A549 (cell line): ENCODE data around the gene SMIM14. TPM values are rescaled to one million over a fixed set of nuclear protein-coding genes. Genes with fewer than 3 reads are reported as not detected.
A peak's percentile ranks its signal among the peaks of the same experiment; 100 is the strongest.

Experiments
- ATAC-seq, 2 experiments: fragments of 200-7000 bp in 1 of 2; fragments of >200 bp in 1 of 2; cut with Nextera tagmentation in 1 of 2; cut with Tn5 transposase in 1 of 2; 3 replicates each; pipeline versions ENCODE4 v1.8.0 to v1.9.1; 2018 to 2020; ENCODE audit warnings: mild to moderate bottlenecking in 1 of 2, moderate library complexity in 1 of 2
- CTCF ChIA-PET: fragments of 300-600 bp; sonication (Branson Sonifier 250); formaldehyde crosslinking; extraction: SDS; loops from one replicate; lab custom pipeline; 2021; ENCODE audit warnings: antibody characterized with exemption, inconsistent platforms; lab: Yijun Ruan, JAX
- POLR2A ChIA-PET: fragments of 350-600 bp; formaldehyde crosslinking; extraction: SDS; loops from one replicate; lab custom pipeline; 2021; ENCODE audit warnings: antibody characterized with exemption, inconsistent platforms; lab: Yijun Ruan, JAX
- DNase-seq, 2 experiments: peaks; one replicate each; pipeline versions ENCODE4 v3.0.0 to v3.0.0-alpha.2; 2011 to 2016; ENCODE audit warnings: low read depth in 1 of 2, low spot score in 1 of 2
- FAIRE-seq: peaks from 2 replicates; lab custom pipeline; 2011; peaks lifted over from hg19 to GRCh38; lab: Jason Lieb, UNC
- H3K27ac ChIP-seq, 2 experiments: fragments of >200 bp; sonication (Bioruptor Twin); formaldehyde crosslinking; 3 replicates each; pipeline ENCODE4 v1.5.1; 2016 to 2017
- H3K4me1 ChIP-seq: fragments of >200 bp; sonication (Bioruptor Twin); formaldehyde crosslinking; 3 replicates; pipeline ENCODE4 v1.6.1; 2016
- H3K4me2 ChIP-seq: fragments of >200 bp; sonication (Bioruptor Twin); formaldehyde crosslinking; 3 replicates; pipeline ENCODE4 v1.6.1; 2016
- H3K4me3 ChIP-seq: fragments of >200 bp; sonication (Bioruptor Twin); formaldehyde crosslinking; 3 replicates; pipeline ENCODE4 v1.5.1; 2016
- H3K9me3 ChIP-seq: fragments of >200 bp; sonication (Bioruptor Twin); formaldehyde crosslinking; 3 replicates; pipeline ENCODE4 v1.6.1; 2016
- ATOH8 ChIP-seq: fragments of 250-450 bp; sonication (Bioruptor Pico); IDR thresholded peaks from 2 replicates; pipeline ENCODE4 v1.5.0; 2020; ENCODE audit warnings: low read depth, mild to moderate bottlenecking, moderate library complexity
- BCL3 ChIP-seq: fragments of >200 bp; sonication (Bioruptor Twin); formaldehyde crosslinking; IDR thresholded peaks from 3 replicates; pipeline ENCODE4 v1.6.1; 2016
- BHLHE40 ChIP-seq: IDR thresholded peaks from 2 replicates; pipeline ENCODE4 v1.6.1; 2012; ENCODE audit warnings: low read depth, low read length, inconsistent platforms
- CBX2 ChIP-seq: fragments of 200-600 bp; sonication (generic); IDR thresholded peaks from 2 replicates; pipeline ENCODE4 v1.6.1; 2016; ENCODE audit warnings: low read depth, mild to moderate bottlenecking, borderline replicate concordance
- CBX8 ChIP-seq: fragments of 200-600 bp; sonication (generic); IDR thresholded peaks from 2 replicates; pipeline ENCODE4 v1.6.1; 2016
- CHD4 ChIP-seq: fragments of 200-600 bp; sonication (generic); IDR thresholded peaks from 2 replicates; pipeline ENCODE4 v1.6.1; 2016; ENCODE audit warnings: antibody characterized with exemption, mild to moderate bottlenecking, borderline replicate concordance
- E2F6 ChIP-seq: IDR thresholded peaks from 2 replicates; pipeline ENCODE4 v1.6.1; 2012; ENCODE audit warnings: low read depth, borderline replicate concordance
- EHF ChIP-seq: fragments of 250-450 bp; sonication (Bioruptor Pico); IDR thresholded peaks from 2 replicates; pipeline ENCODE4 v1.5.0; 2020; ENCODE audit warnings: mild to moderate bottlenecking
- EHMT2 ChIP-seq: fragments of 200-600 bp; sonication (generic); IDR thresholded peaks from 2 replicates; pipeline ENCODE4 v1.6.1; 2016; ENCODE audit warnings: antibody characterized with exemption, low read depth, mild to moderate bottlenecking, moderate library complexity
- ESRRA ChIP-seq: fragments of 150-350 bp; IDR thresholded peaks from 2 replicates; pipeline ENCODE4 v1.6.1; 2014; ENCODE audit warnings: mild to moderate bottlenecking, low read length, borderline replicate concordance
- FOSL2 ChIP-seq, 2 experiments: fragments of 450-650 bp in 1 of 2; fragments of >200 bp in 1 of 2; sonication (Bioruptor Twin) in 1 of 2; formaldehyde crosslinking; IDR thresholded peaks; 2 replicates each; pipeline versions ENCODE4 v1.5.0 to v1.6.1; 2016 to 2020; ENCODE audit warnings: mild to moderate bottlenecking in 1 of 2, moderate library complexity in 1 of 2
- FOXS1 ChIP-seq: fragments of 250-450 bp; sonication (Bioruptor Pico); IDR thresholded peaks from 2 replicates; pipeline ENCODE4 v1.5.0; 2020; ENCODE audit warnings: mild to moderate bottlenecking, moderate library complexity
- HDAC2 ChIP-seq: fragments of 200-600 bp; sonication (generic); IDR thresholded peaks from 2 replicates; pipeline ENCODE4 v1.6.1; 2016
- HEYL ChIP-seq: fragments of 250-450 bp; sonication (Bioruptor Pico); IDR thresholded peaks from 2 replicates; pipeline ENCODE4 v1.8.0; 2021; ENCODE audit warnings: mild to moderate bottlenecking, moderate library complexity
- HMGXB4 ChIP-seq: fragments of 250-450 bp; sonication (Bioruptor Pico); IDR thresholded peaks from 2 replicates; pipeline ENCODE4 v1.5.0; 2021; ENCODE audit warnings: mild to moderate bottlenecking, moderate library complexity, borderline replicate concordance
- HOXB13 ChIP-seq: fragments of 250-450 bp; sonication (Bioruptor Pico); IDR thresholded peaks from 2 replicates; pipeline ENCODE4 v1.5.0; 2020; ENCODE audit warnings: low read depth, mild to moderate bottlenecking, moderate library complexity
- HOXB5 ChIP-seq: fragments of 250-450 bp; sonication (Bioruptor Pico); IDR thresholded peaks from 2 replicates; pipeline ENCODE4 v1.5.0; 2020; ENCODE audit warnings: mild to moderate bottlenecking, moderate library complexity
- JUN ChIP-seq, 2 experiments: fragments of >200 bp; sonication (Bioruptor Twin); formaldehyde crosslinking; IDR thresholded peaks; 2 replicates in 1 of 2; 3 replicates in 1 of 2; pipeline ENCODE4 v1.6.1; 2016 to 2017
- JUNB ChIP-seq: fragments of >200 bp; sonication (Bioruptor Twin); formaldehyde crosslinking; IDR thresholded peaks from 2 replicates; pipeline ENCODE4 v1.6.1; 2016
- MAX ChIP-seq: IDR thresholded peaks from 2 replicates; pipeline ENCODE4 v1.6.1; 2012
- MAZ ChIP-seq: fragments of 150-350 bp; IDR thresholded peaks from 2 replicates; pipeline ENCODE4 v1.6.1; 2014; ENCODE audit warnings: antibody characterized with exemption, low read depth, low read length, borderline replicate concordance
- NPAS2 ChIP-seq: fragments of 250-450 bp; sonication (Bioruptor Pico); IDR thresholded peaks from 2 replicates; pipeline ENCODE4 v1.8.0; 2022; ENCODE audit warnings: mild to moderate bottlenecking, moderate library complexity, borderline replicate concordance
- PHF8 ChIP-seq: fragments of 200-600 bp; sonication (generic); IDR thresholded peaks from 2 replicates; pipeline ENCODE4 v1.6.1; 2016; ENCODE audit warnings: low read depth, mild to moderate bottlenecking, antibody characterized with exemption, moderate library complexity, borderline replicate concordance
- POLR2AphosphoS2 ChIP-seq: conservative IDR thresholded peaks from 2 replicates; pipeline ENCODE4 v1.6.1; 2012; ENCODE audit warnings: low read length, improper control_type of control experiment, inconsistent platforms
- RAD21 ChIP-seq, 2 experiments: fragments of >200 bp in 1 of 2; sonication (Bioruptor Twin) in 1 of 2; formaldehyde crosslinking in 1 of 2; IDR thresholded peaks in 1 of 2; conservative IDR thresholded peaks in 1 of 2; 2 replicates in 1 of 2; 3 replicates in 1 of 2; pipeline ENCODE4 v1.6.1; 2012 to 2018; ENCODE audit warnings: inconsistent platforms in 1 of 2
- RARB ChIP-seq: fragments of 250-450 bp; sonication (Bioruptor Pico); IDR thresholded peaks from 2 replicates; pipeline ENCODE4 v1.8.0; 2021; ENCODE audit warnings: mild to moderate bottlenecking, moderate library complexity
- RCOR1 ChIP-seq: fragments of 150-350 bp; IDR thresholded peaks from 2 replicates; pipeline ENCODE4 v1.6.1; 2014; ENCODE audit warnings: antibody characterized with exemption, low read length, low read depth
- RFX5 ChIP-seq: fragments of 450-650 bp; IDR thresholded peaks from 2 replicates; pipeline ENCODE4 v1.7.1; 2014; ENCODE audit warnings: antibody characterized with exemption, mild to moderate bottlenecking, moderate library complexity
- TP53 ChIP-seq: fragments of 250-450 bp; sonication (Bioruptor Pico); IDR thresholded peaks from 2 replicates; pipeline ENCODE4 v1.5.0; 2021; ENCODE audit warnings: mild to moderate bottlenecking, moderate library complexity
- USF2 ChIP-seq: fragments of 450-650 bp; IDR thresholded peaks from 2 replicates; pipeline ENCODE4 v1.6.1; 2014; ENCODE audit warnings: antibody characterized with exemption
- ZFP36 ChIP-seq: fragments of 450-650 bp; IDR thresholded peaks from 2 replicates; pipeline ENCODE4 v1.6.1; 2014; ENCODE audit warnings: borderline replicate concordance; ENCODE audit not compliant: partially characterized antibody
- ZNF302 ChIP-seq: fragments of 250-450 bp; sonication (Bioruptor Pico); IDR thresholded peaks from 2 replicates; pipeline ENCODE4 v1.9.0; 2021; ENCODE audit warnings: inconsistent platforms, mild to moderate bottlenecking, moderate library complexity
- WGBS: methylation state at CpG from one replicate; pipeline ENCODE4 v1.1.6; 2017; ENCODE audit errors: missing lambda C conversion rate; 5-methylcytosine and 5-hydroxymethylcytosine counted together
- polyA plus RNA-seq, 4 experiments: library from polyadenylated mRNA; depleted of rRNA in 3 of 4; stranded (reverse); fragments of >200 nt; fragmentation: RNase III in 1 of 4; extraction: RNeasy Plus Mini Kit Qiagen cat#74134 plus additional on column Dnase treatment in 1 of 4; gene quantifications; 2 replicates in 3 of 4; 3 replicates in 1 of 4; pipeline ENCODE4 v1.2.3, GENCODE V29; 2011 to 2017

SMIM14 gene
- polyA plus RNA-seq, 2 of the 4 experiments (the other 2 are of a cell fraction) = 20.5 to 81.3 TPM

- TF ChIP-seq HMGXB4 (no peak), HOXB13 (CRISPR knock-in tag) (no peak), CBX8 (no peak), EHMT2 (no peak), FOXS1 (no peak), CBX2 (no peak), HDAC2 (no peak), JUN (IDR thresholded peaks at IDR 0.05) (no peak), RAD21 (conservative IDR thresholded peaks at IDR 0.05 in 1 of 2, IDR thresholded peaks at IDR 0.05 in 1 of 2) (no peak), ATOH8 (CRISPR knock-in tag) (no peak), POLR2AphosphoS2 (no peak), HOXB5 (no peak), PHF8 (no peak)
These were observed 11.8 kb downstream of the SMIM14 start (continued) for GRCh38 chr4:39626913-39627312.

GRCh38 chr4:39626261-39626660 is 12.4 kb downstream of the SMIM14 start:
- CTCF ChIA-PET = interaction anchor here (1.0 to 1.3 kb wide), 2 partner anchors 11 to 158 kb away, joined by 3 to 4 read pairs; no protein-coding TSS in a partner anchor
- POLR2A ChIA-PET = interaction anchor here (6.1 kb wide), 1 partner anchor 13 kb away, joined by 27 read pairs; the partner anchor contains the start of gene SMIM14

GRCh38 chr4:39621582-39621981 is 17.1 kb downstream of the SMIM14 start:
- DNase-seq (peak in 1 of 2 experiments; percentile 90), FAIRE-seq (no peak), ATAC-seq (peak; percentile 90 to 97)
- H3K4me2 ChIP-seq = peak overlapping the region; percentile 68
- H3K4me1 ChIP-seq = peaks cover 65% of the 10 kb centered on the region
- CTCF ChIA-PET = no interaction called here
- POLR2A ChIA-PET = interaction anchor here (0.9 to 6.1 kb wide), 4 partner anchors 17 to 98 kb away, joined by 3 to 27 read pairs (median 5); partner anchors contain the start of genes SMIM14 and UGDH
- no peaks in the 10 kb centered on the region for H3K9me3 ChIP-seq
- H3K4me3 ChIP-seq = 0 out of 3 replicates have a peak overlapping the region, but pooled peaks have one; percentile 18
- peak overlapping the region; percentile 83 to 91 for H3K27ac ChIP-seq
- 3% methylated on average over 9 of the region's 9 CpGs for WGBS
- TF ChIP-seq EHMT2 = no peak
- TF ChIP-seq E2F6 = no peak
- TF ChIP-seq BCL3 = no peak
- no peak for TF ChIP-seq ATOH8 (CRISPR knock-in tag)
- TF ChIP-seq EHF = no peak
- no peak for TF ChIP-seq USF2
- TF ChIP-seq FOSL2 (IDR thresholded peaks at IDR 0.05) = peak; percentile 59
- TF ChIP-seq FOSL2 (CRISPR knock-in tag; IDR thresholded peaks at IDR 0.05) = peak; percentile 73
- TF ChIP-seq MAX = peak; percentile 39
- TF ChIP-seq RAD21 (conservative IDR thresholded peaks at IDR 0.05 in 1 of 2, IDR thresholded peaks at IDR 0.05 in 1 of 2) = no peak
- TF ChIP-seq HMGXB4 = no peak
- TF ChIP-seq RFX5 = no peak

More at GRCh38 chr4:39626261-39626660, 12.4 kb downstream of the SMIM14 start:
- no peak overlapping the region for H3K4me3 ChIP-seq
- FAIRE-seq = no peak
- H3K9me3 ChIP-seq = no peaks in the 10 kb centered on the region
- H3K27ac ChIP-seq = peak overlapping the region in 1 of 2 experiments; percentile 60; a peak in 2 of 6 replicates
- DNase-seq = no peak
- H3K4me1 ChIP-seq = peaks cover 49% of the 10 kb centered on the region
- H3K4me2 ChIP-seq = no peak overlapping the region
- TF ChIP-seq NPAS2 (CRISPR knock-in tag) (no peak), RAD21 (conservative IDR thresholded peaks at IDR 0.05 in 1 of 2, IDR thresholded peaks at IDR 0.05 in 1 of 2) (no peak), BHLHE40 (no peak), JUNB (no peak), HEYL (CRISPR knock-in tag) (no peak), HDAC2 (no peak), CHD4 (no peak), ZFP36 (no peak), MAZ (no peak), ZNF302 (CRISPR knock-in tag) (no peak), ESRRA (no peak), RARB (no peak), TP53 (CRISPR knock-in tag) (no peak), FOXS1 (no peak), RCOR1 (no peak), JUN (IDR thresholded peaks at IDR 0.05) (no peak)
- ATAC-seq = no peak
- 88% methylated on average over 2 of the region's 2 CpGs for WGBS
